Large intestine (tissue), 3 donors: ENCODE data around the gene C10orf62. TPM values are rescaled to one million over a fixed set of nuclear protein-coding genes. Genes with fewer than 3 reads are reported as not detected.
A peak's percentile ranks its signal among the peaks of the same experiment; 100 is the strongest.
"Not testable (repeated sequence)": the region's sequence is repeated elsewhere in the genome, so short reads cannot be mapped to it uniquely, and the experiment has no call there.

Experiments
- DNase-seq, 2 donors: peaks; one replicate each; pipeline versions ENCODE4 v3.0.0 to v3.0.0-alpha.2; 2013
- H3K27ac ChIP-seq: one replicate; pipeline ENCODE4 v1.5.1; 2013; ENCODE audit warnings: low read length
- H3K27me3 ChIP-seq: 2 replicates; pipeline ENCODE4 v1.6.1; 2013; ENCODE audit warnings: low read length; ENCODE audit not compliant: control insufficient read depth, insufficient read depth
- H3K36me3 ChIP-seq: 2 replicates; pipeline ENCODE4 v1.6.1; 2013; ENCODE audit warnings: low read length; ENCODE audit not compliant: control insufficient read depth, insufficient read depth
- H3K4me1 ChIP-seq: one replicate; pipeline ENCODE4 v1.6.1; 2013; ENCODE audit warnings: low read length; ENCODE audit not compliant: control insufficient read depth, insufficient read depth
- H3K4me3 ChIP-seq: one replicate; pipeline ENCODE4 v1.5.1; 2013; ENCODE audit warnings: low read length
- H3K9me3 ChIP-seq: one replicate; pipeline ENCODE4 v1.6.1; 2013; ENCODE audit warnings: mild to moderate bottlenecking, low read depth, low read length, moderate library complexity; ENCODE audit not compliant: control insufficient read depth
- WGBS: methylation state at CpG from one replicate; pipeline ENCODE4 v1.1.5; 2013; ENCODE audit warnings: low lambda C conversion rate; ENCODE audit not compliant: insufficient coverage; 5-methylcytosine and 5-hydroxymethylcytosine counted together
- polyA plus RNA-seq: library from polyadenylated mRNA; unstranded; fragments of 120-200 nt; gene quantifications from one replicate; pipeline ENCODE4 v1.2.1, GENCODE V29; 2013

Gene C10orf62
- polyA plus RNA-seq, 1 donor: 0.09 TPM

GRCh38 chr10:97629289-97629688 lies 39.8 kb downstream of the C10orf62 start:
- Histone ChIP-seq H3K36me3 (no peaks in the 10 kb centered on the region), H3K4me3 (no peak overlapping the region), H3K9me3 (no peaks in the 10 kb centered on the region), H3K27me3 (no peaks in the 10 kb centered on the region), H3K4me1 (no peaks in the 10 kb centered on the region), H3K27ac (no peak overlapping the region)
- DNase-seq: no peak
- no CpG with 5 or more reads among the region's 5 CpGs for WGBS

- Histone ChIP-seq H3K9me3 (no peaks in the 10 kb centered on the region), H3K4me1 (no peaks in the 10 kb centered on the region), H3K4me3 (no peak overlapping the region), H3K27ac (no peak overlapping the region), H3K36me3 (no peaks in the 10 kb centered on the region), H3K27me3 (no peaks in the 10 kb centered on the region)
- no peak for DNase-seq
Measured at GRCh38 chr10:97631098-97631497, 41.6 kb downstream of the C10orf62 start.

- no peaks in the 10 kb centered on the region for H3K27me3 ChIP-seq
- no peaks in the 10 kb centered on the region for H3K36me3 ChIP-seq
- WGBS: no CpG with 5 or more reads among the region's 62 CpGs
- H3K4me1 ChIP-seq: no peaks in the 10 kb centered on the region
- peak within 1 kb of the TSS; percentile 78 for H3K4me3 ChIP-seq
- DNase-seq: peak; percentile 88 to 95
- H3K9me3 ChIP-seq: no peaks in the 10 kb centered on the region
- peak within 1 kb of the TSS; percentile 20 for H3K27ac ChIP-seq
Measured at GRCh38 chr10:97632949-97633884, 43.7 kb downstream of the C10orf62 start, which contains the start of gene MORN4. TSS of gene MORN4 (minus strand) at chr10:97633500. CDS start at chr10:97619653, 13,847 bp downstream.

- DNase-seq: no peak
- Histone ChIP-seq H3K4me1 (no peaks in the 10 kb centered on the region), H3K4me3 (peak overlapping the region; percentile 78), H3K9me3 (no peaks in the 10 kb centered on the region), H3K27ac (no peak overlapping the region), H3K27me3 (no peaks in the 10 kb centered on the region), H3K36me3 (no peaks in the 10 kb centered on the region)
- no CpG with 5 or more reads among the region's 8 CpGs for WGBS
Measured at GRCh38 chr10:97633921-97634320, 44.4 kb downstream of the C10orf62 start.

- H3K9me3 ChIP-seq: no peaks in the 10 kb centered on the region
Measured at GRCh38 chr10:97635577-97635976, 46.1 kb downstream of the C10orf62 start.

GRCh38 chr10:97639090-97639489 lies 49.6 kb downstream of the C10orf62 start:
- H3K36me3 ChIP-seq, H3K9me3 ChIP-seq, H3K27me3 ChIP-seq, H3K4me1 ChIP-seq, H3K4me3 ChIP-seq, H3K27ac ChIP-seq, DNase-seq: not testable (repeated sequence)
- 100% methylated on average over 1 of the region's 3 CpGs for WGBS

More at GRCh38 chr10:97635577-97635976, 46.1 kb downstream of the C10orf62 start:
- H3K4me3 ChIP-seq: no peak overlapping the region
- no peak overlapping the region for H3K27ac ChIP-seq
- H3K27me3 ChIP-seq: no peaks in the 10 kb centered on the region
- H3K4me1 ChIP-seq: no peaks in the 10 kb centered on the region
- no peaks in the 10 kb centered on the region for H3K36me3 ChIP-seq
- no peak for DNase-seq
- WGBS: 100% methylated on average over 1 of the region's 1 CpG

- Histone ChIP-seq H3K9me3 (no peaks in the 10 kb centered on the region), H3K4me3 (peak within 1 kb of the TSS; percentile 64), H3K36me3 (peaks cover 16% of the 10 kb centered on the region), H3K27ac (peak within 1 kb of the TSS; percentile 55), H3K4me1 (peaks cover 5% of the 10 kb centered on the region), H3K27me3 (no peaks in the 10 kb centered on the region)
- WGBS: 17% methylated on average over 1 of the region's 54 CpGs
- DNase-seq: peak; percentile 99 to 100
Measured at GRCh38 chr10:97640174-97640867, 50.8 kb downstream of the C10orf62 start, which contains the start of gene PI4K2A. TSS of gene PI4K2A (plus strand) at chr10:97640671. CDS start at chr10:97640743, 72 bp downstream.

Other genes with a start within 250 kb of the C10orf62 start
- gene RRP12, start 188.4 kb upstream of the C10orf62 start, polyA plus RNA-seq: 25.3 TPM
- 138 TPM for gene PGAM1, start 163.5 kb upstream of the C10orf62 start, polyA plus RNA-seq
- 39.1 TPM for gene EXOSC1, start 143.7 kb upstream of the C10orf62 start, polyA plus RNA-seq
- 30.7 TPM for gene ZDHHC16, start 143.5 kb upstream of the C10orf62 start, polyA plus RNA-seq
- gene MMS19, start 91.3 kb upstream of the C10orf62 start, polyA plus RNA-seq: 62.5 TPM
- 4.1 TPM for gene UBTD1, start 90.8 kb upstream of the C10orf62 start, polyA plus RNA-seq
- gene ANKRD2, start 16.9 kb upstream of the C10orf62 start, polyA plus RNA-seq: 0.13 TPM
- gene HOGA1, start 5.3 kb upstream of the C10orf62 start, polyA plus RNA-seq: 3.2 TPM
- gene MORN4, start 43.8 kb downstream of the C10orf62 start, polyA plus RNA-seq: 18.7 TPM
- 37.4 TPM for gene PI4K2A, start 51.0 kb downstream of the C10orf62 start, polyA plus RNA-seq
- gene AVPI1, start 97.5 kb downstream of the C10orf62 start, polyA plus RNA-seq: 56.5 TPM
- 32.9 TPM for gene MARVELD1, start 124.0 kb downstream of the C10orf62 start, polyA plus RNA-seq
- gene ZFYVE27, start 147.4 kb downstream of the C10orf62 start, polyA plus RNA-seq: 51.2 TPM
- 25.0 TPM for gene SFRP5, start 182.3 kb downstream of the C10orf62 start, polyA plus RNA-seq